NCI-H2107 treated with DMSO at 0.1 percent for 48 hours (cell line): ENCODE data around the gene G6PC2.
A peak's percentile ranks its signal among the peaks of the same experiment; 100 is the strongest.
"Not testable (repeated sequence)": the region's sequence is repeated elsewhere in the genome, so short reads cannot be mapped to it uniquely, and the experiment has no call there.

Source experiments
- DNase-seq: peaks from one replicate; lab custom pipeline; 2025; ENCODE audit not compliant: unreplicated experiment; lab: John Stamatoyannopoulos, UW

G6PC2 gene

GRCh38 chr2:168904358-168904757, 3.3 kb downstream of the G6PC2 start:
- DNase-seq, result no peak

- no peak for DNase-seq
Observed at GRCh38 chr2:168907940-168908662, 7.0 kb downstream of the G6PC2 start.

DNA sequence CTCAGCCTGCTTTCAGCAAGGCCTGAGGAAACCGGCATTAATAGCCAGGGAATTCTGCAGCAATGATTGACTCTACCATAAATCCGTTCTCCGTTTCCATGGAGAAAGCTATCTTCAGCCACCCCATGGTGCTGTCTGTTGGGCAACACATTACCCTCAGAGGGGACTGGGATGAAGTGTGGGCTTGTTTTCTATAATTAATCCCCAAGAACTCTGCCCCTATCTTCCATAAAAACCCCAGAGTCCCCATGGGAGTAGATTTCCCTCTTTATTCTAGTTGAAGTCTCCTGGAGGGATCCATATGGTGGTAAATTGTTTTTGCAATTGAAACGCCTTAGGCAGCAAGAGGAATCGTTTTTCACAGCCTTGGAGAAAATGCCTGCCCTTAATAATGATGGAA, 9.2 kb downstream of the G6PC2 start:
- no peak for DNase-seq

GRCh38 chr2:168912466-168912865, 11.4 kb downstream of the G6PC2 start:
- no peak for DNase-seq

DNA sequence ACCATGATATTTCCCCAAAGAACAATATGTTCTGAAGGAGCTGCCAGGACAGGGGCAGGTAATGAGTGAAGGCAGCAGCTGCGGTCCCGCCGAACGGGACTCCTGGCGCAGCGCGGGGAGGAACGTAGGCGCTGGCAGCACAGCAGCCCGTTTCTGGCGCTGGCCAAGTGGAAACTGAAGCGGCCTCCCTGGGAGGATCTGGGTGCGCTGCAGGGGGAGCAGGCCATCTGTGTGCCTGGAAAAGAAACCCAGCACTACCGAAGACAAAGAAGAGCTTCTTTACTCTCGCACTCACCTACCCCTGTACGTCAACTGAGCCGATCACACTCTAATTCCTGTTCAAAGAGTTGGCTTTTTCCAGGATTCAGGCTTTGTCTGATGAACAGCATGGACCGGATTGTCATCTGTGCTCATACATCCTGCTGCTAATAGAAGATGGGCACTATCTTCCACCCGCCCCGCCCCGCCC, 11.8 kb downstream of the G6PC2 start:
- DNase-seq, result no peak

DNA sequence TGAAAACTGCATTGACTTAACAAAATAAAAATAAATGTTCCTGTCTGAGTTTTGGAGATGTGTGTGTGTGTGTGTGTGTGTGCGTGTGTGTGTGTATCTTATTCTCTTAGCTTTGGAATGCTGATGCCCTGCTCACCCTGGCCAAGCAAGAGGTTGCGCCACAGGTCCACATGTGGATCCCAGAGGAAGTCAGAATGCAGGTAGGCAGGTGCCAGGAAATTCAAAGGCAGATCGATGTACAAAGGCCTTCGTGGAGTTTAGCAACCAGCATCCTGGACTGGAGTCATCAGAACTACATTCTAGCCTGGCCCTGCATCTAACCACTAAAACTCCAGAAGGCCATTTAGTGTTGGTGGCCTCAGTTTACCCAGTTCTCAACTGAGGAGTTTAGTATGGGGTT, 12.4 kb downstream of the G6PC2 start:
- DNase-seq, result no peak

GRCh38 chr2:168915441-168916330, 14.6 kb downstream of the G6PC2 start:
- DNase-seq, result no peak

GRCh38 chr2:168916331-168916675, 15.2 kb downstream of the G6PC2 start:
- DNase-seq, result no peak

DNA sequence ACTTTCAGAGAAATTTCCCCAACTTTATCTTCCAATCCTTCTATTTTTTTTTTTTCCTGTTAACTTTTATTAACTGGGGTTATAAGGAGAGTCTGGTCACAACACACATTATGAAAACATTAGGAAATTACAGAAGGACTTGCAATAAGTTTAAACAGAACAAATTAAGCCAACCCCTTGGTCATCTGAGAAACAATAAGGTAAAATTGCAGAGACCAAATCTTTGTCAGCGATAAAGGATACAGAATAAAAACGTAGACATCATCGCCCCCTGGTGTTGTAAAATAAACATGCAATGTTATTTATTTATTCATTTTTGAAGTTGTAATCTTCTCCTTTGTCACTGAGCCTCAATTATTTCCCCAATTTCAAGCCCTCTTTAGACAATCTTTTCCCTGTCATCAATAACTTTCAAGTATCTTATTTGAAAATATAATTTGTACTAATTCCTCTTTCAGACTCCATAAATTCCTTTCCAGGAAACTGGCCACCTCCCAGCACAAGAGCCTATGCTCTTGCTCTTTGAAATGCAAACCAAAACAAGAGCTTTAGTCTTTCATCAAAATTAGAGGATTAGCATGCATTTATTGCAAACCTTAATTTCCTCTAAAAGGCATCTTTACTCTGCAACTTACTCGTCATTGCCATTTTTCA, 19.5 kb downstream of the G6PC2 start:
- peak; percentile 23 for DNase-seq

- no peak for DNase-seq
Observed at GRCh38 chr2:168926621-168927386, 25.7 kb downstream of the G6PC2 start.

GRCh38 chr2:168928113-168928831, 27.2 kb downstream of the G6PC2 start:
- DNase-seq, result no peak

- no peak for DNase-seq
Observed at GRCh38 chr2:168929031-168929430, 27.9 kb downstream of the G6PC2 start.

- DNase-seq, result no peak
Observed at GRCh38 chr2:168930242-168930641, 29.2 kb downstream of the G6PC2 start.

DNA sequence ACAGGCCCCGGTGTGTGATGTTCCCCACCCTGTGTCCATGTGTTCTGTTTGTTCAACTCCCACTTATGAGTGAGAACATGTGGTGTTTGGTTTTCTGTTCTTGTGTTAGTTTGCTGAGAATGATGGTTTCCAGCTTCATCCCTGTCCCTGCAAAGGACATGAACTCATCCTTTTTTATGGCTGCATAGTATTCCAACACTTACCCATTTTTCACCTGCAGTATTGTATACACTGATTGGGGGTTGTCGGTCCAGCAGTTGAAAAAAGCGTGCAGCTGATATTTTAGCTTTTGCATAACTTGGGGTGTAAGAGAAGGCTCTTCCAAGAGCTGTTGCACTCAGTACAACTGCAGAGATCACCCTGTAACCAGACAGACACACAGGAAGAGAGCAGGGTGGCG, 31.1 kb downstream of the G6PC2 start:
- not testable (repeated sequence) for DNase-seq

DNA sequence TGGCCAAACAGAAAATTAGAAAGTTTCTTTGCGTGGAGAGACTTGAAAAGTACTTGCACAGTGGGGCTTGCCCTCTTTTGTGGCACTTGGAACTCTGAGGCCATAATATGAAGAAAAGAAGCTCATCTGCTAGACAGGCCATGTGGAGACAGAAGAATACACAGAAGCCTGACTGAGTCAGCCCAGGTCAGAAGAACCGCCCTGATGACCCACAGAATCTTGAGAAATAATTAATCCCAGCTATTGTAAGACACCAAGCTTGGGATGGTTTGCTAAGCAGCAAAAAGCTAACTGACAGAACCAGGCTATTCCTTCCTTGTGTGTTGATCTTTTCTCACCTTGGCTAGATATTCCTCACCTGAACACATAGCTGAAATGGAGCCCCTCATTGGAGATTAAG, 33.7 kb downstream of the G6PC2 start:
- DNase-seq, result no peak

DNA sequence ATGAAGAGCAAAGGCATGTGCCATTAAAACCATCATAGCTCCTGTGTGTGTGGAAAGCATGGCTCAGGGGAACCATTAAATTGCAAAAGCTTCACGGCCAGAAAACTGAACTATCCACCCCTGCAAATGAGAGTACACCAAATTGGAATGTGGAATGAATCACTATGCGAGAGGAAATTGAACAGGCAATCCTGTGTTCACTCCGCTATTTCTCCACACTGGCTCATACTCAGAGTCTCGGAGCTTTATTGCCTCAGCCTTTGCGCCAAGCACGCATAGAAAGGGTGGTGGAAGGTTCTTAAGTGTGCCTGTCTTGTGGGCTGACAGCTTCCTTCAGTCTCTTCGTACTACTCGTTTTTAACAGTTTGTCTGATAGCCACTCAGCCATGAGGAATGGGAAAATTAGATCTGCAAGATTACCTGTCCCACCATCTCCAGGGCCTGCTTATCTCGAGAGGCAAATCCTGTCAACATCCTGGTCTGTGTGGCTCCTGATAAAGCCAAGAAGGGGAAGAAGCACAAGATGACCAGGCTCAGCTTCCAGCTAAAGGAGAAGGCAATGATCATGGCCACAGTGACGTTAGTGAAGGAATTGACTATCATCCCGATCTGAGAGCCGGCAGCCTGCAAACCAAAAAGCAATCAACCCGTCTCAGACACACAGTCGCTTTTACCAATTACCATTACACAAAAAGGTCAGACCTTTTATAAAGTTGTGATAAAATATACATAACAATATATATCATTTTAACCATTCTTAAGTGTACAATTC, 34.9 kb downstream of the G6PC2 start:
- DNase-seq, result no peak

DNA sequence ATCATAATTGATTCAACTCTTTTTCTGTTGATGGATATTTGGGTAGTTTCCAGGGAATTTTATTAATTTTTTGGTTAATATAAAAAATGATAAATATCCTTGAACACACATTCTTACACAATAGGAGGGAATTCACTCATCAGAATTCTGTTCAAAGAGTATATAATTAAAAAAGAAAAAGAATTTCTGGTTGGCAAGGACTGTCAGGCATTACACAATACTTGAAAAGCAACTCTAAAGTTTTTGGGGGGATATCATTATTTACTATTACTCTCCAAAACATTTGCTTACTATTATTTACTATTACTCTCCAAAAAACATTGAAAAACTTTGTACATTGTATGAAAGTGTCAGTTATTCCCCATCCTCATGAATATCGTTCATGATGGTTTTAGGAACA, 38.0 kb downstream of the G6PC2 start:
- no peak for DNase-seq

GRCh38 chr2:168939918-168940317, 38.8 kb downstream of the G6PC2 start:
- DNase-seq, result no peak

GRCh38 chr2:168941297-168941696, 40.2 kb downstream of the G6PC2 start:
- no peak for DNase-seq

GRCh38 chr2:168944065-168944464, 43.0 kb downstream of the G6PC2 start:
- DNase-seq, result no peak
